Hepatocyte (in vitro differentiated cells): ENCODE results near the gene HHATL.

Experiments
- CTCF ChIP-seq: fragments of 200-600 bp; sonication (generic); IDR thresholded peaks from 2 replicates; pipeline ENCODE4 v1.5.1; 2016; ENCODE audit warnings: antibody characterized with exemption, mild to moderate bottlenecking; ENCODE audit not compliant: poor library complexity
- EZH2 ChIP-seq: fragments of 200-600 bp; sonication (generic); IDR thresholded peaks from 2 replicates; pipeline ENCODE4 v1.6.1; 2016; ENCODE audit warnings: antibody characterized with exemption, mild to moderate bottlenecking, borderline replicate concordance

GRCh38 chr3:42697289-42698051, 5.1 kb downstream of the HHATL start:
- no peak for TF ChIP-seq CTCF
- no peak for TF ChIP-seq EZH2
